ENCODE results near the gene ATP9B.
"Not testable (repeated sequence)": the region's sequence is repeated elsewhere in the genome, so short reads cannot be mapped to it uniquely, and the experiment has no call there.

Gene ATP9B

DNA sequence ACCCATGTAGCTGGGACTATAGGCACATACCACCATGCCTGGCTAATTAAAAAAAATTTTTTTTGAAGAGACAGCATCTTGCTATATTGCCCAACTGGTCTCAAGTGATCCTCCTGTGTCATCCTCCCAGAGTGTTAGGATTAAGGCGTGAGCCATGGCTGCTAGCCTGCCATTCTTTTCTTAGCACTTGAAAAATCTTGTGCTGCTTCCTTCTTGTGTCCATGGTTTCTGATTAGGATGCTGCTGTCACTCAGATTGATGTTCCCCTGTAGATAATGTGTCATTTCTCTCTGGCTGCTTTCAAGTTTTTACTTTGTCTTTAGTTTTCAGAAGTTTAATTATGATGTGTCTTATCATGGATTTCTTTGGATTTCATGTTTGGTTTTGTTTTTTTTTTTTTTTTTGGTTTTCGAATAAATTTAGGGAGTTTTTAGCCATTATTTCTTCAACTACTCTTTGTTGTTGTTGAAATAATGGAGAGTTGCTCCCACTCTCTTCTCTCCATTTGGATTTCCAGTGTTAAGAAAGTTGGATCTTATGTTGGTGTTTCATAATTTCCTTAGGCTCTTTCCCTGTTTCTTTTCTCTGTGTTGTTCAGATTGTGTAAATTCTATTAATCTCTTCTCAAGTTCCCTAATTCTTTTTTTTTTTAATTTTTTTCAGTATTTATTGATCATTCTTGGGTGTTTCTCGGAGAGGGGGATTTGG is 2.5 kb downstream of the ATP9B start:
- ATAC-seq = no peak
- no peak for TF ChIP-seq PATZ1 (CRISPR knock-in tag; IDR thresholded peaks at IDR 0.05; ENCODE audit: borderline replicate concordance)
- no peak for TF ChIP-seq POU6F1 (CRISPR knock-in tag; IDR thresholded peaks at IDR 0.05; ENCODE audit: borderline replicate concordance, low read depth)
- no peak for TF ChIP-seq CREB5 (CRISPR knock-in tag; IDR thresholded peaks at IDR 0.05; ENCODE audit: low read depth)
- TF ChIP-seq TCF4 (CRISPR knock-in tag; IDR thresholded peaks at IDR 0.05; ENCODE audit: borderline replicate concordance) = no peak
- TF ChIP-seq, protein P1, sequence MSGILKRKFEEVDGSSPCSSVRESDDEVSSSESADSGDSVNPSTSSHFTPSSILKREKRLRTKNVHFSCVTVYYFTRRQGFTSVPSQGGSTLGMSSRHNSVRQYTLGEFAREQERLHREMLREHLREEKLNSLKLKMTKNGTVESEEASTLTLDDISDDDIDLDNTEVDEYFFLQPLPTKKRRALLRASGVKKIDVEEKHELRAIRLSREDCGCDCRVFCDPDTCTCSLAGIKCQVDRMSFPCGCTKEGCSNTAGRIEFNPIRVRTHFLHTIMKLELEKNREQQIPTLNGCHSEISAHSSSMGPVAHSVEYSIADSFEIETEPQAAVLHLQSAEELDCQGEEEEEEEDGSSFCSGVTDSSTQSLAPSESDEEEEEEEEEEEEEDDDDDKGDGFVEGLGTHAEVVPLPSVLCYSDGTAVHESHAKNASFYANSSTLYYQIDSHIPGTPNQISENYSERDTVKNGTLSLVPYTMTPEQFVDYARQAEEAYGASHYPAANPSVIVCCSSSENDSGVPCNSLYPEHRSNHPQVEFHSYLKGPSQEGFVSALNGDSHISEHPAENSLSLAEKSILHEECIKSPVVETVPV (CRISPR knock-in tag; IDR thresholded peaks at IDR 0.05) = no peak
- TF ChIP-seq ISL1 (CRISPR knock-in tag; IDR thresholded peaks at IDR 0.05) = no peak
- TF ChIP-seq OSR1 (CRISPR knock-in tag; IDR thresholded peaks at IDR 0.05) = no peak
- TF ChIP-seq RARB (CRISPR knock-in tag; IDR thresholded peaks at IDR 0.05) = no peak
- no peak for TF ChIP-seq ARNTL (CRISPR knock-in tag; IDR thresholded peaks at IDR 0.05; ENCODE audit: borderline replicate concordance, low read depth)
- no peak for TF ChIP-seq ESRRG (CRISPR knock-in tag; IDR thresholded peaks at IDR 0.05)
- no peak for TF ChIP-seq BACH2 (CRISPR knock-in tag; IDR thresholded peaks at IDR 0.05; ENCODE audit: borderline replicate concordance)
- no peak for TF ChIP-seq ZFP30 (CRISPR knock-in tag; IDR thresholded peaks at IDR 0.05)
- no peak for TF ChIP-seq ZNF8 (CRISPR knock-in tag; IDR thresholded peaks at IDR 0.05)
- no peak for TF ChIP-seq ZNF565 (CRISPR knock-in tag; conservative IDR thresholded peaks at IDR 0.05; ENCODE audit: low read depth)
- TF ChIP-seq GLIS3 (CRISPR knock-in tag; IDR thresholded peaks at IDR 0.05) = no peak
- TF ChIP-seq ZC3H10 (CRISPR knock-in tag; IDR thresholded peaks at IDR 0.05) = no peak
- no peak for TF ChIP-seq PPARA (CRISPR knock-in tag; IDR thresholded peaks at IDR 0.05; ENCODE audit: borderline replicate concordance)
- no peak for TF ChIP-seq ZNF70 (CRISPR knock-in tag; IDR thresholded peaks at IDR 0.05)
- TF ChIP-seq ZFP3 (CRISPR knock-in tag; IDR thresholded peaks at IDR 0.05) = no peak
- no peak for TF ChIP-seq SNAI2 (CRISPR knock-in tag; IDR thresholded peaks at IDR 0.05)

GRCh38 chr18:79072655-79073054 is 3.5 kb downstream of the ATP9B start:
- not testable (repeated sequence) for ATAC-seq

GRCh38 chr18:79077181-79077580 is 8.0 kb downstream of the ATP9B start:
- ATAC-seq = no peak
- TF ChIP-seq CREB5 (CRISPR knock-in tag; IDR thresholded peaks at IDR 0.05; ENCODE audit: low read depth) = no peak
- no peak for TF ChIP-seq ZNF70 (CRISPR knock-in tag; IDR thresholded peaks at IDR 0.05)
- no peak for TF ChIP-seq SNAI2 (CRISPR knock-in tag; IDR thresholded peaks at IDR 0.05)
- no peak for TF ChIP-seq PATZ1 (CRISPR knock-in tag; IDR thresholded peaks at IDR 0.05; ENCODE audit: borderline replicate concordance)
- no peak for TF ChIP-seq ARNTL (CRISPR knock-in tag; IDR thresholded peaks at IDR 0.05; ENCODE audit: borderline replicate concordance, low read depth)
- TF ChIP-seq, protein P1 (CRISPR knock-in tag; IDR thresholded peaks at IDR 0.05) = no peak
- TF ChIP-seq TOX (CRISPR knock-in tag; IDR thresholded peaks at IDR 0.05; ENCODE audit: borderline replicate concordance) = no peak
- TF ChIP-seq PPARA (CRISPR knock-in tag; IDR thresholded peaks at IDR 0.05; ENCODE audit: borderline replicate concordance) = no peak
- no peak for TF ChIP-seq ZC3H10 (CRISPR knock-in tag; IDR thresholded peaks at IDR 0.05)
- TF ChIP-seq POU6F1 (CRISPR knock-in tag; IDR thresholded peaks at IDR 0.05; ENCODE audit: borderline replicate concordance, low read depth) = no peak
- no peak for TF ChIP-seq ISL1 (CRISPR knock-in tag; IDR thresholded peaks at IDR 0.05)

- not testable (repeated sequence) for ATAC-seq
Observed at GRCh38 chr18:79078791-79079190, 9.6 kb downstream of the ATP9B start.
